8988T (cell line): ENCODE results near the gene GPS1.

Experiments
- DNase-seq: peaks from one replicate; pipeline ENCODE4 v3.0.0; 2011

GPS1 gene

GRCh38 chr17:82047379-82047778, 4.3 kb upstream of the GPS1 start:
- DNase-seq: no peak

DNA sequence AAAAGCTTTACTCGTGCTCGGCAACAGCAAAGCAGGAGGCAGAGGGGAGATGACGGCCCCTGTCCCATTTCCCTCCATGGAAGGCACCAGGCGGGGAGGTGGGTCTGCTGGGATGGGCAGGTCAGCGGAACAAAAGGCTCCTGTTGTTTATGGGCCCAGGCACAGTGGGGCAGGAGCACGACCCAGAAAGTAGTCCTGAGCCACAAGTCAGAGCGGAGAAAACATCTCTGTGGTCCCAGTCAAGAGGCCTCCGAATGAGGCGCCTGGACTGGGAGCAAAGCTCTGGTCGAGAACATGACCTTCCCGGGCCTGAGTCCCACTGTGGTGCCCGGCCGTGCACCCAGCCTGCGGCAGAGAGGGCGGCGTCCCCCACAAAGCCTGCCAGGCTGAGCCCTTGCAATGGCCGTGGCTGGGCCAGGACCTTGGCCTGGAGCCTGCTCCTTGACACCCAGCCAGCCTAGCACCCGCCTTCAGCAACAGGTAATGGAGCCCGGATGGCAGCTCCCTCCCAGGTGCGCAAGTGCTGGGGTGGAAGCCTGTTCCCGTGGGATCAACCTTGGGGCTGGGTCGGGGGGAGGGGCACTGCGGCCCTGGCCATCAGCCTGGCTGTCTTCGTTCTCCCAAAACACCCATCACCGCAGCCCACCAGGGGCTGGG, 3.7 kb upstream of the GPS1 start:
- no peak for DNase-seq

DNA sequence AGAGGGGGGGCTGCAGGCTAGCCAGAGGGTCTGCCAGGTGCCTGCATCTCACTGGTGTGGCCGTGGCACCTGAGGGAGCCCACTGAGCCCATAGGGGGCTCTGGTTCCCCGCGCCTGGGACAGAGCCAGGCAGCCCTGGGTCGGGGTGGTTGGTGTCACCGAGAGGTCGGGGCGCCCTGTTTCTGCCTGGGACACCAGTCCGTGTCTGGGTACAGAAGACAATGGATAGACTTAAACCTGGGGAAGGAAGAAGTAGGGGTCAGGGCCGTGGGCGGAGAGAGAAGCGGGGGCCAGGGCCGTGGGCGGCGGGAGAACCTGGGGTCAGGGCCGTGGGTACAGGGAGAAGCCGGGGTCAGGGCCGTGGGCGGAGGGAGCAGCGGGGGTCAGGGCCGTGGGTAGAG, 3.1 kb upstream of the GPS1 start:
- DNase-seq: no peak

GRCh38 chr17:82049106-82049505, 2.6 kb upstream of the GPS1 start:
- DNase-seq: no peak

DNA sequence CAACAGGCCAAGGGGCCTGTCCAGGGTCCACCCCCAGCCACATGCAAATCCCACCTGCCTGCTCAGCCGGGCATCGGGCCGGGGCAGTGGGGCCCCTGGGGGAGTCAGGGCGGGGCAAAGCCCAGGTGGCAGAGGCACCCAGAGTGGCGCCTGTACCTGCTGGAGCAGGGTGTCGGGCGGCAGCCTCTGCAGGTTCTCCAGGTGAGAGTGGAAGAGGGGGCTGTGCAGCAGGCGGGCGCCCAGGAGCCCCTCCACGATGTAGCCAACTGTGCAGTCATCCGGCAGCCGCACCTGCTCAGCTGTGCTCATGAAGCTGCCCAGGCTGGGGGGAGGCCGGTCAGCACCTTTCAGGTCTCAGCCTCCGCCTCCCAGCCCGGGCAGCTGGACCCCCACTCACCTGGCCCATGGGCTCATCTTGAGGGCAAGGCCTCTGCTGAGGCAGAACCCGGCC, 2.2 kb upstream of the GPS1 start:
- no peak for DNase-seq

DNA sequence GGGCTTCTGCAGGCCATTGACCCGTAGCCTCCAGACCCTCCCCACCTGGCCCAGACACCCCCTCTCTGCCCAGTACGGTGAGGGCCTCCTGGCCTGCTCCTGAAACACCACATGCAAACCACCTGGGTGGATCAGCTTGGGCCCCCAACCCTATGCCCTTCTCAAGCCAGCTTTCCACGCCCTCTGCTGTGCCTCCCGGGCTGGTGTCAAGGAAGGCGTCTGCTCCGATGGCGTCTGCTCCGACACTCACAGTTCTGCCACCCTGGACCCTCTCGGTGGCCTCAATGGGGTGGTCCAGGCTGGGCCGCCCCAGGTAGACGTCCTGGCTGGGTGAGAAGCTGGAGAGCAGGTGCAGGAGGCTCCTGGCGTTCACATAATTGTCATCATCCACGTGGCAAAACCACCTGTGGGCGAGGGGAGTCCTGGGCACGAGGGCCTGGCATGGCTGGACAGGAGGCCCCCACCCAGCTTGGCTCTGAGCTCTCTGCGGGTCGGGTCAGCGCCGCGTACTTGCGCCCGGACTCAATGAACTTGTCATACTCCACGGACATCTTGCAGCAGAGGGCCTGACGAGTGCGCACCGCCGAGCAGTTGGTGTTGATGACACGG, 1.4 kb upstream of the GPS1 start:
- DNase-seq: no peak

DNA sequence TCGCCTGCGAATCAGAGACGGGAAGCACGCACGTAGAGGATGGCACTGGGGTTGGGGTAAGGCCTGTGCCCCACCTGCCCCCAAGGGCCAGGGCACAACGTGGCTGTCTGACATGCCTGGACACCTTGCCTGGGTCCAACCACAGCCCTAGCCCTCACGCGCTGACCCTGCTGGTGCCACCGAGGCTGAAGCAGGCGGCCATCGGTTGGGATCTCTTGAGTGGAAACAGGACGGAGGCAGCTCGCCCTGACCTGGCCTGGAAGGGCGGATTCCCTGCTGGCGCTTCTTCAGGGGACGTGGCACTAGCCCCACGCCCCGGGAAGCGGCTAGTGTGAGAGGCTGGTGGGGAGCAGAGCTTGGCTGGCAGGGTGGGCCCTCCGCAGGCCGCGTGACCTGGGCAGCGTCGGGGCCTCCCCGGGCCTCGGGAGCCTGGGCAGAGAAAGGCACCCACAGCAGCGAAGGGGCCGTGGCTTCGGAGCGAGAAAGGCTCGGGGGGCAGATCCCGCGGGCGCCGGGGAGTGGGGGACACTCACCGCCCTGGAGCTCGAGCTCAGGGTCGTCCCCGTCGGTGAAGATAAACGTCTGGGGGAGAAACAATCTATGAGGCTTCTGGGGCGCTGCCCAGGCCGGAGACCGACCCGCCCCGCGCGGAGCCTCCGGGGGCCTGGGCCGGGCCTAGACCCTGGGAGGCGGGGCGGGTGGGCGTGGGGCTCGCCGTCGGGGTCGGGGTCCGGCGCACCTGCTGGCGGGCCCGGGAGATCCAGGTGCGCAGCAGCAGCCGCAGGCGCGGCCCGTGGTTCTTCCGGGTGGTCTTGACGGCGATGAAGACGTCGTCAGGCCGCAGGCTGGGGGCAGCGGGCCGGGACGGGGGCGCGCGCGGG, 697 bp upstream of the GPS1 start:
- DNase-seq: no peak

DNA sequence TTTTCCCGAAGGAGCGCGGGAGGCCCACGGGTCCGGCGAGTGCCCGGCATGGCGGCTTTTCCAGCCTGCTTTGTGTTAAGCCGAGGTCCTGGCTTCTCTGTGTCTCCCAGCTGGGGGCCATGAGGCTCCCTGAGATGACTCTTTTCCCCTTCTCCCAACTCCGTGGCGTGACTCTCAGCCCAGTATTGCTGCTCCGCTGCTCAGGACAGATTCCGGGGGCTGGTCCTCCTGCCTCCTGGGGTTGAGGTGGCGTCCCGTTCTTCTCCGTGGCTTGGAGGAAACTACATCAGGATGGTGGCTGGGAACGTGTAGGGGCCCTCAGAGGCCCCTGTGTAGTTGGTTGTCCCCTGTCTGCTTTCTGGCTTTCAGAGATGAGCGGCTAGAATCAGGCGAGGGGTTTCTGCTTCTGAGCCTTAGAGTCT, 951 bp downstream of the GPS1 start:
- DNase-seq: no peak

GRCh38 chr17:82053130-82053529, 1.4 kb downstream of the GPS1 start:
- DNase-seq: no peak

DNA sequence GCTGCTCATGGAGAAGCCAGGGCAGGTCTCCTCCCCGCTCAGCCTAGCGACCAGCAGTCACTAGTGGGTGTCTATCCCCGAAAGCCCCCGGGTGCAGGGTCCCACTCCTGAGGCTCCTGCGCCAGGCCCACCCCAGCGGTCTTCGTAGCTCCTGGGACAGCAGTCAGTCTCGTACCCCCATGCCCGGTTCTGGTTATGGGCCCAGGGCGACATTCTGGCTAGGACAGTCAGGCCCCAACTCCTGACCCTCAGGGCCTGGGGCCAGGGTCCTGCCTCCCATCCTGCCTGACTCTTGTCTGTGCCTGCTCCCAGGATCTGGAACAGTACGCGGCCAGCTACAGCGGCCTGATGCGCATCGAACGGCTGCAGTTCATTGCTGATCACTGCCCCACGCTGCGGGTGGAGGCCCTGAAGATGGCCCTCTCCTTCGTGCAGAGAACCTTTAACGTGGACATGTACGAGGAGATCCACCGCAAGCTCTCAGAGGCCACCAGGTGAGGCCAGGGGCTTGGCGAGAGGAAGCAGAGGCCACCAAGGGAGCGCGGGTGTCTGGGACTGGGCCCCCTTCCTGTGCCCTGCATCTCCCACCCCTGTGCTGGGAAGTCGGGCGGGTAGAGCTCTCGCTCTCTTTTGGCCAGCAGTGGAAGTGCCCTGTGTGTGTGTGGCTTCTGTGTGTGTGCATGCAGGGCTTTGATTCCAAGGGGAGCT, 2.0 kb downstream of the GPS1 start:
- no peak for DNase-seq

GRCh38 chr17:82054351-82055022, 2.8 kb downstream of the GPS1 start:
- DNase-seq: no peak

DNA sequence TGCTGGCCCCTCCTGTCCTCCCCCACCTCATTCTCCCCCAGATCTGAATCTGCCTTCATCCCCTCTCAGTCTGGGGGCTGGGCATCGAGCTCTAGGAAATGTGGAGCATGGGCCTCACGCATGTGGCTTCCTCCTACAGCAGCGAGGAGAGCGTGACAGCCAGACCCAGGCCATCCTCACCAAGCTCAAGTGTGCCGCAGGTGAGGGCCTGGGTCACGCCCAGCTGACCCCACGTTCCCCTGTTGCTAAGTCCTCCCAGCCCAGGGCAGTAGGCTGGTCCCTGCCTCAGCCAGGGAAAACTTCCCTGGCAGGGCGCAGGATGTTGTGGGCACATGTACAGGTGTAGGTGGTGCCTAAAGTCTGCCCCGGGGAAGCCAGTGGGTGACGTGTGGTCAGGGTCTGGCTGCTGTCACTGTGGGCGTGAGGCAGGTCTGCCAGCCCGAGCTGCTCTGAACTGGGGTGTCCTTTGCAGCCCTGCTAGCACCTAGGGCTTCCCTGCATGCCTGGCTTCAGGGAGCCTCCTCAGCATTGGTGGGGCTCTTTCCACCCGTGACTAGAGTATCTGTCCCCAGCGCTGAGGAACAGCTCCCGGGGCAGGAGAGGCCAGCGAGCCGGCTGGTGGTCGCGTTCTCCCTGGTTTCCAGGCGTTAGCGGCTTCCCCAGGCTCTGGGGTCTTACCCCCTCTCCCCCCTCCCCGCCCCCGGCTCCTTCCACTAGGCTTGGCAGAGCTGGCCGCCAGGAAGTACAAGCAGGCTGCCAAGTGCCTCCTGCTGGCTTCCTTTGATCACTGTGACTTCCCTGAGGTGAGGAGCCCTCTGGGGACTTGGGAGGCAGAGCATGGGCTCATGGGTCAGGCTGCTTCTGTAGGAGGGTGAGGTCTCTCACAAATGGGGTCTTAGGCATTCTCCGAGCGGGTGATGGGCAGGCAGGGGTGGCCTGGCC, 3.6 kb downstream of the GPS1 start:
- no peak for DNase-seq

GRCh38 chr17:82055965-82056728, 4.4 kb downstream of the GPS1 start:
- no peak for DNase-seq

- DNase-seq: no peak
These were observed 5.3 kb downstream of the GPS1 start for GRCh38 chr17:82056729-82057621.

- no peak for DNase-seq
These were observed 6.6 kb downstream of the GPS1 start for GRCh38 chr17:82058230-82058854.

GRCh38 chr17:82058855-82059249, 7.2 kb downstream of the GPS1 start:
- no peak for DNase-seq

DNA sequence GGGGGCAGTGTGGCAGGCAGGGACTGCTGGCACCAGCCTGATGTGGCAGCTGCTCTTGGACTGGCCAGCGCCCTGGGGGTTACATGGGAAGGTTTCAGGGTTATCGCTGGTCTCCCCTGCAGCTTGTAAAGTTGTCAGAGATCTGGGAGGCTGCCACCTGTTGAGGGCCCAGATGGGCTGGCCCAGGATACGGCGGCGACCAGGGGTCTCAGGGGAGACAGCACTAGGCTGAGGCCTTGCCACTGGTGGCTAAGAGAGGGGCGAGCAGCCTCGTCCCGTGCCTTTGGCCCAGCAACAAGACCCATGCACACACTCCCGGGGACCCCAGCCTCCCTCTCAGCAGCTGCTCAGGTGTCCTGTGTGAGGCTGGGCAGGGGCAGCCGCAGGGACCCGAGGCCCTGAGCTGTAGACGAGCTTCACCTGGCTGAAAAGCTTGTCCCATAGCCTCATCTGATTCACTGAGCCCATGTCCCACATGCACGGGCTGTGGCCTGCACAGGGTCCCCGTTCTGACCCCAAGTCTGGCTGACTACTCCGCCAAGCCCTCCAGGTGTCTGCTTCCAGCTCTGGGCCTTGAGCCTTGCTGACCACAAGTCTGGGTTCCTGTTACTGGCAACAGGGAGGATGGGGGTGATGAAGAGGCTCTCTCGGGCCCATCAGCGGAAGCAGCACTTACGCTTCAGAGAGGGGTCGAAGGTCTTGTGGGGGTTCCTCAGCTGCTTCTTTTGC, 7.7 kb downstream of the GPS1 start:
- DNase-seq: no peak

GRCh38 chr17:82060001-82060380, 8.3 kb downstream of the GPS1 start:
- no peak for DNase-seq

DNA sequence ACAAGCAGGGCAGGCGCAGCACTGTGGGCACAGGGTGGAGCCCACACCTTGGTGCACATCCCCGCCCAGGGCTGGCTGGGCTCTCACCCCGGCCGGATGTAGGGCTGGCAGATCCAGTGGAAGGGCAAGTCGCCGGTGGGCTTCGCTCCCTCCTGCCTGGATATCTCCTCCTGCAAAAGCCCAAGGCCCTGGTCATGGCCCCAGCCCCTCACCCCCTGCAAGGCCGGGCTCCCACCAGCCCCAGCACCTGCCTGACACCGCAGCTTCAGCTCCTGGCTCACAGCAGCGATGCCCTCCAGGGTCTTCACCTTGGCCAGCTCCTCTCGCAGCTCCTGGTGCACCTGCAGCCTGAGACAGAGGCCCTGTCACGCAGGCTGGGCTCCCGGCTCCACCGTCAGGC, 8.9 kb downstream of the GPS1 start:
- DNase-seq: no peak
